Measurements from ENCODE around the gene PLEKHA5.

Gene PLEKHA5

GRCh38 chr12:19234171-19234704, 104.7 kb downstream of the PLEKHA5 start:
- Histone ChIP-seq H4K20me1 (ENCODE audit: insufficient read depth, low read length) (no peaks in the 10 kb centered on the region), H3K4me3 (ENCODE audit: low read length) (no peak overlapping the region), H3K9me3 (ENCODE audit: insufficient read depth, low read length) (0 out of 2 replicates have a peak, but pooled peaks cover 6% of the 10 kb centered on the region), H3K4me1 (ENCODE audit: low read length) (peaks cover 6% of the 10 kb centered on the region; the same call in 1 of the 2 replicates), H3K79me2 (ENCODE audit: low read length) (no peaks in the 10 kb centered on the region), H3K27ac (ENCODE audit: low read length) (no peak overlapping the region), H3K36me3 (replicated peaks; ENCODE audit: low read depth, low read length) (no peaks in the 10 kb centered on the region), H3K9ac (ENCODE audit: low read length) (no peak overlapping the region), H3K4me2 (ENCODE audit: low read length) (no peak overlapping the region), H3K27me3 (ENCODE audit: low read depth, low read length) (no peaks in the 10 kb centered on the region), H2AFZ (ENCODE audit: low read depth, low read length) (no peak overlapping the region)
- no peak for TF ChIP-seq EZH2phosphoT487 (IDR thresholded peaks at IDR 0.05; ENCODE audit: low read depth)
- TF ChIP-seq CTCF (IDR thresholded peaks at IDR 0.05; ENCODE audit: low read depth, low read length): no peak

DNA sequence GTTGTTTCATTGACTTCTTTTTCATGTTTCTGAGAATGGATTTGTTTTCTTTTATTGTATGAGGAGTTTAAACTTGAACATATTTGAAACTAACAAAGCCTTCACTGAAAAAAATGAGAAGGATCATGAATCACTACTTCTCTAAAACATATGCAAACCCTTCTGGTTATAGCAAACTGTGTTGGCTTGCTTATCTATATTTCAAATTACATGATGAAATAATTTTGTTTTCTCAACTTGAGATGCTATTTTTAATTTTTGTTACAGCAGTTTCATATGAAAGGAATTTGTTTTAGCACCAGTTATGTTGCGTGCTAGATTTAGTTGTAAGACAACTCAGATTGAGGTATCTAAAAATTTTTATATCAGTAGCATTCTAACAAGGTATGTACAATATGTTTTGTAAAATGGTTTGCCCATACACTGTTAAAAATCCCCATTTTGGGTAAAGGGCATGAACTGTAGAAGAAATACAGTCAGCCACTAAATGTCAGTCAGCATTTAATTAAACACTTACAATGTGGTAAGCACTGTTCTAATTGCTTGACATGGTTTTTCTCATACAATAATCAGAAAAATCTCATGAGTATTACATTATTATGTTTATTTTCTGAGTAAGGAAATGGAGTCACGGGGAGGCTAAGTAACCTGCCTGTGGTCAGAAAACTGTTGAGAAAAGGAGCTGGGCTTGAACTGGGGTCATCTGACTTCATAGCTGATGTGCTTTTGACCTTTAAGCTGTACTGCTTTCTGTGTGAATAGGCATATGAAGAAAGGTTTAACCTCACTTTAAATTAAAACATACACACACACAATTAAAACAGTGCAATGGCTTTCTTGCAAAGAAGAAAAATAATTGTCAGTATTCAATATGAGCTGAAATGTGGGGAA, 105.7 kb downstream of the PLEKHA5 start:
- Histone ChIP-seq H3K4me1 (ENCODE audit: low read length) (peaks cover 6% of the 10 kb centered on the region; the same call in 1 of the 2 replicates), H4K20me1 (ENCODE audit: insufficient read depth, low read length) (no peaks in the 10 kb centered on the region), H3K4me3 (ENCODE audit: low read length) (no peak overlapping the region), H2AFZ (ENCODE audit: low read depth, low read length) (no peak overlapping the region), H3K4me2 (ENCODE audit: low read length) (no peak overlapping the region), H3K9me3 (ENCODE audit: insufficient read depth, low read length) (0 out of 2 replicates have a peak, but pooled peaks cover 6% of the 10 kb centered on the region), H3K36me3 (replicated peaks; ENCODE audit: low read depth, low read length) (no peaks in the 10 kb centered on the region), H3K9ac (ENCODE audit: low read length) (no peak overlapping the region), H3K79me2 (ENCODE audit: low read length) (no peaks in the 10 kb centered on the region), H3K27ac (ENCODE audit: low read length) (no peak overlapping the region), H3K27me3 (ENCODE audit: low read depth, low read length) (no peaks in the 10 kb centered on the region)
- TF ChIP-seq CTCF (IDR thresholded peaks at IDR 0.05; ENCODE audit: low read depth, low read length) (no peak), EZH2phosphoT487 (IDR thresholded peaks at IDR 0.05; ENCODE audit: low read depth) (no peak)

- Histone ChIP-seq H3K27ac (ENCODE audit: low read length) (no peak overlapping the region), H3K36me3 (replicated peaks; ENCODE audit: low read depth, low read length) (no peaks in the 10 kb centered on the region), H3K27me3 (ENCODE audit: low read depth, low read length) (no peaks in the 10 kb centered on the region), H3K9me3 (ENCODE audit: insufficient read depth, low read length) (no peaks in the 10 kb centered on the region), H3K4me2 (ENCODE audit: low read length) (no peak overlapping the region), H3K4me3 (ENCODE audit: low read length) (no peak overlapping the region), H2AFZ (ENCODE audit: low read depth, low read length) (no peak overlapping the region), H4K20me1 (ENCODE audit: insufficient read depth, low read length) (no peaks in the 10 kb centered on the region), H3K79me2 (ENCODE audit: low read length) (no peaks in the 10 kb centered on the region), H3K9ac (ENCODE audit: low read length) (no peak overlapping the region), H3K4me1 (ENCODE audit: low read length) (peaks cover 6% of the 10 kb centered on the region; the same call in 1 of the 2 replicates)
- no peak for TF ChIP-seq EZH2phosphoT487 (IDR thresholded peaks at IDR 0.05; ENCODE audit: low read depth)
- TF ChIP-seq CTCF (IDR thresholded peaks at IDR 0.05; ENCODE audit: low read depth, low read length): no peak
Measured at GRCh38 chr12:19236656-19237055, 107.1 kb downstream of the PLEKHA5 start.

GRCh38 chr12:19238540-19238939, 109.0 kb downstream of the PLEKHA5 start:
- H3K27me3 ChIP-seq (ENCODE audit: low read depth, low read length): no peaks in the 10 kb centered on the region
- H3K4me1 ChIP-seq (ENCODE audit: low read length): peaks cover 12% of the 10 kb centered on the region
- no peak overlapping the region for H2AFZ ChIP-seq (ENCODE audit: low read depth, low read length)
- H4K20me1 ChIP-seq (ENCODE audit: insufficient read depth, low read length): no peaks in the 10 kb centered on the region
- H3K36me3 ChIP-seq (replicated peaks; ENCODE audit: low read depth, low read length): no peaks in the 10 kb centered on the region
- H3K9ac ChIP-seq (ENCODE audit: low read length): no peak overlapping the region
- no peak overlapping the region for H3K4me2 ChIP-seq (ENCODE audit: low read length)
- no peaks in the 10 kb centered on the region for H3K79me2 ChIP-seq (ENCODE audit: low read length)
- H3K4me3 ChIP-seq (ENCODE audit: low read length): no peak overlapping the region
- H3K27ac ChIP-seq (ENCODE audit: low read length): no peak overlapping the region
- TF ChIP-seq CTCF (IDR thresholded peaks at IDR 0.05; ENCODE audit: low read depth, low read length): no peak
- no peak for TF ChIP-seq EZH2phosphoT487 (IDR thresholded peaks at IDR 0.05; ENCODE audit: low read depth)
- no peaks in the 10 kb centered on the region for H3K9me3 ChIP-seq (ENCODE audit: insufficient read depth, low read length)

Measured in OCI-LY3 (cell line).